K562 (cell line): Measurements from ENCODE around the gene PKDCC. TPM values are rescaled to one million over a fixed set of nuclear protein-coding genes. Genes with fewer than 3 reads are reported as not detected.

Experiments
- ATAC-seq: fragments of 200-7000 bp; cut with Tn5 transposase; 3 replicates; pipeline ENCODE4 v1.9.1; 2020; ENCODE audit warnings: moderate library complexity
- BruUV-seq: library from RNA; stranded (reverse); fragments of 400-500 nt; replicated peaks from 2 replicates; lab custom pipeline; 2021; lab: Mats Ljungman, UMichigan
- CTCF ChIA-PET: fragments of 300-600 bp; formaldehyde crosslinking; extraction: SDS; loops from one replicate; lab custom pipeline; 2021; ENCODE audit warnings: low intra/inter-chr PET ratio; lab: Yijun Ruan, JAX
- POLR2A ChIA-PET: fragments of 300-600, 350-650 bp; sonication (Branson Sonifier 250); formaldehyde crosslinking; extraction: SDS; loops from one replicate; lab custom pipeline; 2021; ENCODE audit warnings: antibody characterized with exemption, inconsistent platforms; lab: Yijun Ruan, JAX
- DNase-seq, 4 experiments: peaks; one replicate each; pipeline versions ENCODE4 v3.0.0 to v3.0.0-alpha.2; 2011 to 2018; ENCODE audit warnings: low spot score in 3 of 4, mixed read lengths in 3 of 4; ENCODE audit errors: extremely low read depth in 1 of 4
- FAIRE-seq: peaks from 2 replicates; lab custom pipeline; 2011; peaks lifted over from hg19 to GRCh38; lab: Jason Lieb, UNC
- H2AFZ ChIP-seq: 2 replicates; pipeline ENCODE4 v1.6.0; 2011; ENCODE audit warnings: low read depth, low read length, control low read depth, inconsistent platforms
- H3K27ac ChIP-seq: fragments of 200-600 bp; 3 replicates; pipeline ENCODE4 v1.8.0; 2011; ENCODE audit warnings: low read depth, mild to moderate bottlenecking, control low read depth, inconsistent platforms, low read length, moderate library complexity, mixed read lengths; ENCODE audit errors: extremely low read depth
- H3K27me3 ChIP-seq, 2 experiments: fragments of 300-600 bp in 1 of 2; 2 replicates in 1 of 2; 3 replicates in 1 of 2; pipeline versions ENCODE4 v1.6.0 to v1.8.0; 2011; ENCODE audit warnings: inconsistent platforms in 2 of 2, low read length in 2 of 2, mild to moderate bottlenecking in 1 of 2, mixed read lengths in 1 of 2, moderate library complexity in 1 of 2; ENCODE audit not compliant: control insufficient read depth in 2 of 2, insufficient read depth in 2 of 2
- H3K36me3 ChIP-seq: fragments of 300-600 bp; 3 replicates; pipeline ENCODE4 v1.8.0; 2011; ENCODE audit warnings: mild to moderate bottlenecking, low read length, inconsistent platforms; ENCODE audit not compliant: control insufficient read depth, insufficient read depth
- H3K4me1 ChIP-seq, 2 experiments: fragments of 200-600 bp in 1 of 2; replicated peaks in 1 of 2; 2 replicates in 1 of 2; 3 replicates in 1 of 2; pipeline versions ENCODE4 v1.5.1 to v1.8.0; 2011; ENCODE audit warnings: inconsistent platforms in 2 of 2, low read length in 2 of 2, mild to moderate bottlenecking in 1 of 2, mixed read lengths in 1 of 2, moderate library complexity in 1 of 2; ENCODE audit not compliant: control insufficient read depth in 2 of 2, insufficient read depth in 2 of 2
- H3K4me2 ChIP-seq: 2 replicates; pipeline ENCODE4 v1.6.1; 2011; ENCODE audit warnings: low read length, control low read depth, inconsistent platforms, mixed read lengths; ENCODE audit not compliant: insufficient read depth
- H3K4me3 ChIP-seq: fragments of 200-600 bp; sonication (generic), shearing (Covaris generic); 2 replicates; pipeline ENCODE4 v1.5.1; 2016; ENCODE audit warnings: control low read depth, inconsistent platforms
- H3K79me2 ChIP-seq: fragments of 200-600 bp; 3 replicates; pipeline ENCODE4 v1.8.0; 2011; ENCODE audit warnings: low read length, inconsistent platforms; ENCODE audit not compliant: control insufficient read depth, insufficient read depth
- H3K9ac ChIP-seq, 2 experiments: 2 replicates each; pipeline versions ENCODE4 v1.6.0 to v1.6.1; 2011; ENCODE audit warnings: low read depth in 2 of 2, low read length in 2 of 2, control low read depth in 1 of 2, inconsistent platforms in 1 of 2, mild to moderate bottlenecking in 1 of 2, mixed read lengths in 1 of 2; ENCODE audit not compliant: insufficient read depth in 1 of 2
- H3K9me1 ChIP-seq: one replicate; pipeline ENCODE4 v1.6.0; 2011; ENCODE audit warnings: inconsistent platforms, mild to moderate bottlenecking, low read length, moderate library complexity; ENCODE audit not compliant: control insufficient read depth, insufficient read depth
- H3K9me3 ChIP-seq: replicated peaks from 2 replicates; pipeline ENCODE4 v1.5.1; 2011; ENCODE audit warnings: low read depth, low read length, inconsistent platforms; ENCODE audit not compliant: control insufficient read depth, insufficient read depth
- H4K20me1 ChIP-seq: replicated peaks from 2 replicates; pipeline ENCODE4 v1.6.1; 2011; ENCODE audit warnings: low read length, inconsistent platforms, mixed read lengths; ENCODE audit not compliant: control insufficient read depth, insufficient read depth
- CTBP1 ChIP-seq: fragments of 450-650 bp; IDR thresholded peaks from 2 replicates; pipeline ENCODE4 v1.6.1; 2016; ENCODE audit warnings: borderline replicate concordance
- HNRNPLL ChIP-seq: fragments of 200-400 bp; formaldehyde crosslinking; IDR thresholded peaks from 2 replicates; pipeline ENCODE4 v1.6.1; 2017; ENCODE audit warnings: low read length, low read depth, mild to moderate bottlenecking; ENCODE audit not compliant: poor library complexity, severe bottlenecking
- MECOM ChIP-seq: fragments of 250-450 bp; sonication (Bioruptor Pico); IDR thresholded peaks from 2 replicates; pipeline ENCODE4 v1.8.0; 2022; ENCODE audit warnings: inconsistent platforms
- MNT ChIP-seq, 2 experiments: fragments of 450-650 bp; conservative IDR thresholded peaks; 2 replicates each; pipeline ENCODE4 v1.6.1; 2017; ENCODE audit warnings: mild to moderate bottlenecking in 2 of 2, moderate library complexity in 2 of 2
- PHTF2 ChIP-seq: fragments of 250-450 bp; sonication (Bioruptor Pico); IDR thresholded peaks from 2 replicates; pipeline ENCODE4 v1.5.0; 2021; ENCODE audit warnings: mild to moderate bottlenecking
- POLR2G ChIP-seq: fragments of 200-400 bp; formaldehyde crosslinking; IDR thresholded peaks from 2 replicates; pipeline ENCODE4 v1.6.1; 2017; ENCODE audit warnings: low read depth, mild to moderate bottlenecking, antibody characterized with exemption, low read length, moderate library complexity
- ZFP30 ChIP-seq: fragments of 250-450 bp; sonication (Bioruptor Pico); IDR thresholded peaks from 2 replicates; pipeline ENCODE4 v1.8.0; 2022; ENCODE audit warnings: moderate library complexity, mild to moderate bottlenecking, inconsistent platforms, borderline replicate concordance
- ZNF239 ChIP-seq: fragments of 250-450 bp; sonication (Bioruptor Pico); IDR thresholded peaks from 2 replicates; pipeline ENCODE4 v1.4.0; 2020; ENCODE audit warnings: mild to moderate bottlenecking
- ZNF408 ChIP-seq: fragments of 250-450 bp; sonication (Bioruptor Pico); IDR thresholded peaks from 2 replicates; pipeline ENCODE4 v1.4.0; 2020; ENCODE audit warnings: low read depth, mild to moderate bottlenecking, moderate library complexity
- ZNF644 ChIP-seq: fragments of 200-800 bp; sonication (Bioruptor generic); IDR thresholded peaks from 2 replicates; pipeline ENCODE4 v1.6.1; 2016; ENCODE audit warnings: low read depth, missing genetic modification characterization, missing compliant biosample characterization
- WGBS: fragments of 100-300 bp; shearing (Covaris generic); methylation state at CpG from one replicate; pipeline ENCODE4 v1.1.6; 2016; ENCODE audit warnings: low coverage, mixed read lengths; ENCODE audit not compliant: insufficient coverage; ENCODE audit errors: missing lambda C conversion rate; 5-methylcytosine and 5-hydroxymethylcytosine counted together
- in situ Hi-C: fragments of 300-500 bp; cut with MboI; formaldehyde crosslinking; loops from 4 replicates; pipeline ENCODE4 v1.15.0; 2018; ENCODE audit warnings: inconsistent platforms, mixed read lengths
- intact Hi-C: fragments of 100-400 bp; cut with micrococcal nuclease; formaldehyde crosslinking; loops from 2 replicates; pipeline ENCODE4 v1.14.2; 2022
- polyA plus RNA-seq, 8 experiments: library from polyadenylated mRNA; depleted of rRNA in 4 of 8; stranded (reverse) in 5 of 8; unstranded in 3 of 8; fragments of >200 nt; fragmentation: Nextera tagmentation in 2 of 8; fragmentation: Illumina TruSeq in 1 of 8; extraction: Ambion mirVana in 2 of 8; extraction: Trizol in 1 of 8; gene quantifications; 2 replicates each; pipeline versions ENCODE4 v1.2.1 to v1.2.3, GENCODE V29; 2011 to 2014; ENCODE audit warnings: inconsistent platforms in 1 of 8, missing spikeins in 1 of 8
- total RNA-seq, 7 experiments: library from RNA; depleted of rRNA in 6 of 7; stranded (reverse); fragments of >200 nt in 6 of 7; fragmentation: Illumina TruSeq in 2 of 7; extraction: Trizol in 2 of 7; gene quantifications; 2 replicates each; pipeline versions ENCODE4 v1.2.1 to v1.2.3, GENCODE V29; 2011 to 2021; ENCODE audit warnings: low replicate concordance in 1 of 7

The PKDCC gene
- total and polyA plus RNA-seq, 9 of the 15 experiments (the other 6 are each of a cell fraction or from before 2014, with no cell fraction given): 0.62 to 14.8 (median 1.3) TPM; not detected in 2

- no peaks in the 10 kb centered on the region for H3K36me3 ChIP-seq
- intact Hi-C loops (no loop called here), in situ Hi-C loops (no loop called here)
- no peaks in the 10 kb centered on the region for H3K9me3 ChIP-seq
- H3K9ac ChIP-seq: no peak overlapping the region
- peaks cover 12 to 26% of the 10 kb centered on the region in 2 experiments; a peak in 4 of 5 replicates for H3K4me1 ChIP-seq
- H3K4me2 ChIP-seq: no peak overlapping the region
- no peaks in the 10 kb centered on the region for H3K9me1 ChIP-seq
- H3K27me3 ChIP-seq: peaks cover 9 to 67% of the 10 kb centered on the region in 2 experiments; a peak in 4 of 5 replicates
- no peaks in the 10 kb centered on the region; the same call in 1 of the 2 replicates for H4K20me1 ChIP-seq
- ChIA-PET CTCF (no interaction called here), POLR2A (interaction anchor here (0.6 kb wide), 1 partner anchor 1143 kb away, joined by 3 read pairs; no protein-coding TSS in a partner anchor)
- FAIRE-seq: no peak
- DNase-seq: no peak
- no peak overlapping the region for H3K27ac ChIP-seq
- no peak for TF ChIP-seq MNT (conservative IDR thresholded peaks at IDR 0.05)
- no peak for TF ChIP-seq ZNF239
- no peak for TF ChIP-seq CTBP1
- no peak for TF ChIP-seq ZNF644 (tag)
- no peak for TF ChIP-seq MECOM (CRISPR knock-in tag)
- no peak for TF ChIP-seq POLR2G
- TF ChIP-seq HNRNPLL: no peak
- no peak for TF ChIP-seq ZFP30 (CRISPR knock-in tag)
- no peak for TF ChIP-seq PHTF2 (CRISPR knock-in tag)
- no peak for TF ChIP-seq ZNF408 (CRISPR knock-in tag)
- H2AFZ ChIP-seq: no peak overlapping the region
- 16% methylated on average over 11 of the region's 11 CpGs for WGBS
- H3K4me3 ChIP-seq: no peak overlapping the region
- H3K79me2 ChIP-seq: no peaks in the 10 kb centered on the region
- no peak for ATAC-seq
- no TSS peak for BruUV-seq
Measured at GRCh38 chr2:42051543-42052235, 3.9 kb downstream of the PKDCC start.
